ENCODE data around the gene NME3. TPM values are rescaled to one million over a fixed set of nuclear protein-coding genes. Genes with fewer than 3 reads are reported as not detected.
A peak's percentile ranks its signal among the peaks of the same experiment; 100 is the strongest.
"Not testable (repeated sequence)": the region's sequence is repeated elsewhere in the genome, so short reads cannot be mapped to it uniquely, and the experiment has no call there.

Gene NME3
- total RNA-seq, 1 donor from 2014 or later = 30.9 TPM

DNA sequence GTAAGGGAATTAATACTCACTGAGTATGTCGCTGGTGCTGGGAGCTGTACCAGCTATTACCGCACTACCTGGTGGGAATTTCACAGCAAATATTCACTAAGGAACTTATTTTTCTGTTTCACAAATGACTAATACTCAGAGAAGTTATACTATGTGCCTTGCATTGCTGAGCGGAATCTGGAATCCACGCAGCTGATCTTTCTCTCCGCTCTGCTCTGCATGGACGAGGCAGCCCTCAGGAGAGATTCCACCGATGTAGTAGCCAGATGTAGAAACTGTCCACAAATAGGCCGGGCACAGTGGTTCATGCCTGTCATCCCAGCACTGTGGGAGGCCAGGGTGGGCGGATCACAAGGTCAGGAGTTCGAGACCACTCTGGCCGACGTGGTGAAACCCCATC, 17.1 kb downstream of the NME3 start:
- DNase-seq (ENCODE audit: low spot score) (no peak), ATAC-seq (no peak)

DNA sequence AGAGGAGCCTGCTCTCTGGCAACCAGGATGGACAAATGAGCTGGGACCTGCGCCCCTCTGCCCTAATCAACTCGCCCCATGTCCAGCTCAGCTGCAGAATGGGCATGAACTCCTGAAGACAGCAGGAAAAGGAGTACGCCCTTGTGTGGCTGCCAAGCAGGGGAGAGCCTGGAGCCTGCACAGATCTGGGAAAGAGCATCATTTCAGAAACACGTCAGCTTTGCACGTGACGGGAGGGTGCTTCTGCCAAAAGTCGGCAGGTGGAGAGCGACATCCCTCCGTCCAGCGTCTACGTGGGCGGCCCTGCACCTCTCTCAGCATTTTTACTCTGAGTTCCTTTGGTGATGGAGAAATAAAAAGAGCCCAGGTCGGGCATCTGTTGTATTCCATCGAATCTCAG, 18.5 kb downstream of the NME3 start:
- ATAC-seq (no peak), DNase-seq (ENCODE audit: low spot score) (no peak)

DNA sequence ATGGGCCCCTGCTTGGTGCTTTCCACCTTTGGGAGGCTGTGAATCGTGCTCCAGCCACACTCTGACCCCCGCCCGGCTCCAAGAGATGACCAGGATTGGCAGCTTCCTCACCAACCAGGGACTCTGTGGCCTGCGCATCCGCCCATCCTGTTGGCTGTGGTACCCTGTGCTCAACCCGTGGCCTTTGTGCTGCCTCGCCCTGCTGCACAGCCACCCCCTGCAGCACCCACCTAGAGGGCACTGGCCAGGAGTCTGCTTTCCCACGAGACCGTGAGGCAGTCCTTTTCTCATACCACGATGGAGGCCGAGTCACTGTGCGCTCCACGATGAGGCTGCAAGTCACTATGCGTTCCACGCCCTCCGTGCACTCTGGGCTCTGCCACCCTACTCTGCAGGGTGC, 19.4 kb downstream of the NME3 start:
- ATAC-seq = no peak
- DNase-seq (ENCODE audit: low spot score) = no peak

DNA sequence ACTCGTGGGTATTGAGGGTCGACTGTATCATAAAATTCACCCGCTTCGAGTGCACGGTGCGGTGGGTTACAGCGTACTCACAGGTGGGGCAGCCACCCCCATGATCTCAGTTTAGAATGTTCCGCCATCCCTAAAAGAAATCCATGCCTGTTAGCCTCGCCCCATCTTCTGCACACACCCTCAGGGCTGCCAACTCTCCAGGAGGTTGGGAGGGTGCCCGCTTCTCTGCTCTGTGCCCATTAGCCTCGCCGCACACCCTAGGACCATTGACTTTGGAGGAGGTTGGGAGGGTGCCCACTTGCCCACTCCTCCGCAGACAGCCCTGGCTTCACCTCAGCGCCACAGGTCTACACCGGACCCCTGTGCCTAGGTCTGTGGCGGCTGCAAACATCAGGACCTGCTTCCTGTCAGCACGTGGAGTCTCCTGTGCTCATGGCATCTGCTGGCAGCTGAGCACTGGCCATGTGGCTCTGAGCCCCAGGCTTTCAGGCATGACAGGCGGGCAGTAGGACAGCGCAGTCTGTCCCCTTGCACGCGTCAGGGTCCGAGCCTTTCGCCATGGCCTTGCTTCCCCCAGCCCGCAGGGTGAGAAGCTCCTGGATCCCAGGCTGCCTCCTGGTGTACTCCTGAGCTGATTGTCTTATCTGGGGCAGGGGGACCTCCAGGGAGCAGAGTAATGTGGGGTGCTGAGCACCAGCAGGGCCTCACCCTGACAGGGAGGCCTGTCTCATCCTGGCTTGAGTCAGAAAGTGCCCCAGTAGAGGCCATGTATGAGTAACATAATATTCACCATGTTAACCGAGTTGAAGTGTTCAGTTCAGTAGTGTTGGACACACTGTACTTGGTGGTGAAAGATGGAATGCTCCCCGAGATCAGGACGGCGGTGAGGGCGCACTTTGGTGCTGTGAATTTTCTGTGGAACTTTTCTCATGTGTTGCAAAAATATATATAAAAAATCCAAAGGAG, 21.9 kb downstream of the NME3 start:
- no peak for ATAC-seq

DNA sequence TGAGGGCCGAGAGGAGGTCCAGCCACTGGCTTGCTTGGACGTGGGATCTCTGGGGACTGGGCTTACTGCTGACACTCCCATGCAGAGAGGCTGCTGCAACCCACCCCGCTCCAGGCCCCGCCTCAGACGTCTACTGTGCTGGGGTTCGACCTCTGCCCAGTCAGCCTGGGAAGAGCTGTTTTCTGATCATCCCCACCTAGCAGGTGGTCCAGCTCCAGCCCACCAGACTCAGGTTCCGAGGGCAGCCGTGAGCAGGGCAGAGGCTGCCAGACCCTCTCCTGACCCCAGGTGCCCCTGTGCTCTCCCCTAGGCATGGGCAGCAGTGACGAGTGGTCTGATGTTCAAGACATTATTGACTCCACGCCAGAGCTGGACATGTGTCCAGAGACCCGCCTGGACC, 23.4 kb downstream of the NME3 start:
- ATAC-seq = no peak
- DNase-seq (ENCODE audit: low spot score) = no peak

More for the DNA sequence above, 21.9 kb downstream of the NME3 start:
- DNase-seq (ENCODE audit: low spot score) = no peak

DNA sequence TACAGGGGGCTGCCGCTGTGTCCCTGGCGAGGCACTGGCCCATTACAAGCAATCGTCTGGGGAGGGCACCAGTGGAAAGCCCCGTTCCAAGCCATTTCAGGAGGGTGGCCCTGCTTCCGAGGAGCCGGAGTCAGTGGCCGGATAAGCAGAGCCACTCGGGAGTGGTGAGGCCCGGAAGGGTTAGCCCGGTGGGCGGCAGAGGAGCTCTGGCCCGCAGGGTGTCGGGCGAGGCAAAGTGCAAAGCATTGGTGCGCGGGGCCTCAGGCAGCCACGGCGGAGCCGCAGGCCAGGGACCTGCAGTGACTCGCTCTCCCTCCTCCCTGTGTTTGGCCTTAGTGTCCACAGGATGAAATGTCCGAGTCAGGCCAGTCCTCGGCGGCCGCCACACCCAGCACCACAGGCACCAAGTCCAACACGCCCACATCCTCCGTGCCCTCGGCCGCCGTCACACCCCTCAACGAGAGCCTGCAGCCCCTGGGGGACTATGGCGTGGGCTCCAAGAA, 24.6 kb downstream of the NME3 start:
- no peak for ATAC-seq
- DNase-seq (ENCODE audit: low spot score) = no peak

DNA sequence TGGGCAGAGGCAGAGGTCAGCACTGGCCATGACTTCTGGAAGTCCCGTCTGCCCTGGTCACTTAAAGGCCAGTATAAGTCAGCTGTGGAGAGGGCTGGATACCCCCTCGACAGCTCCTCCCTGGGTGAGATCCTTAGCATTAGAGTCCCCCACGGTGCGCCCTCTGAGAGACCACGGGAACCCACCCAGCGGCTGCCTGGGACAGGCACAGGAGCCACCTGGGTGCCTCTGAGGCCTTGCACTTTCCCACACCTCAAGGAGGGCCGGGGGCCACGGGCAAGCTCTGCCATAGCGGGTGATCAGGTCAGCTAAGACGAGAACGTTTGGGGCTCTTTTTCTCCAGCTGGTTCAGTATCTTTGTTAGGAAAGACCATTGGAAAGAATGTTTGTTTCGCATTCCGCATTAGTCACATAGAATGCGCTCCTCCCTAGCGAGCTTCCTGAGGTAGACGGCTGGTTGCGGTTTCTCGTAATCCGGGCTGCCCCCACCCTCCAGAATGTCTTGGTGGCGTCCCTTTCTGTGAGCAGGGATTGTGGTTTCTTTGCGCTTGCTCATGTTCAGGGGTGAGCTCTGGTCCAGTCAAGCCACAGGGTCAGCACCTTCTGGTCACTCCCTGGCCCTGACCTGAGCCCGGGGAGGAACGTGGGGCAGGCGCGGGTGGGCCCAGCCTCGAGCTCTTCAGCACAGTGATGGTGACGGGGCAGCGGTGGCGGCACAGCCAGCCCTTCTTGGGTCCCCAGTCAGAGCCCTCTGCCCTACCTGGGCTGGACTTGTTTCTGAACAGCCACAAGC, 25.2 kb downstream of the NME3 start:
- ATAC-seq (no peak), DNase-seq (ENCODE audit: low spot score) (no peak)

DNA sequence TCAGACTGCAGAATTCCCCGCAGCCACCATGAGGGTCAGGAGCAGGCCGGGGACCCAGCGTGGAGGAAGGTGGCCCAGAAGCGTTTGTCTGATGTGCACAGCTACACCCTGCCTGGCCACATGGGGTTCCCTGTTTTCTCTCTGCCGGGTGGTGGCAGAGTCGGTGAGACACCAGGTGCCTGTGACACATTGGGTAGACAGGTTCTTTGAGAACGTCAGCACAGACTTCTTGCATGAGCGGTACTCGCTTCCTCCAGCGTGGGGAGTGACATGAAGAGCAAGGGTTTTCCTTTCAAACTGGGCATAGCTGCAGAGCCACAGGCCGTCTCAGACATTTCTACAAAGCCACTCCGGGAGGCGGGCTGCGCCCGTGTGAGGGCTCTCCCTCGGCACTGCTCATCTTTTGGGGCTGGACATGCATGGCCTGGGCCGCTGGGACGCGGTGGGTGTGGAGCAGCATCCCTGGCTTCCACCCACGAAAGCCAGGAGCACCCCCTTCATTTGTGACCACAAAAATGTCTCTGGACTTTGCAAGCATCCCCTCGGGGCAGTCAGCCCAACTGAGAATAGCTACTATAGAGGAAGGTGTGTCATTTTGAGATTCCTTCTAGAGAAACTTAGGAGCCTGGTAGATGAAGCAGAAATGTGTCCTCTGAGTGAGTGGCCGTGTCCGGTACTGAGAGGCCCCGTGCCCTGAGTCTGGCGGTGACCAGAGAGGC, 26.0 kb downstream of the NME3 start:
- DNase-seq (ENCODE audit: low spot score) (peak; percentile 42), ATAC-seq (no peak)

DNA sequence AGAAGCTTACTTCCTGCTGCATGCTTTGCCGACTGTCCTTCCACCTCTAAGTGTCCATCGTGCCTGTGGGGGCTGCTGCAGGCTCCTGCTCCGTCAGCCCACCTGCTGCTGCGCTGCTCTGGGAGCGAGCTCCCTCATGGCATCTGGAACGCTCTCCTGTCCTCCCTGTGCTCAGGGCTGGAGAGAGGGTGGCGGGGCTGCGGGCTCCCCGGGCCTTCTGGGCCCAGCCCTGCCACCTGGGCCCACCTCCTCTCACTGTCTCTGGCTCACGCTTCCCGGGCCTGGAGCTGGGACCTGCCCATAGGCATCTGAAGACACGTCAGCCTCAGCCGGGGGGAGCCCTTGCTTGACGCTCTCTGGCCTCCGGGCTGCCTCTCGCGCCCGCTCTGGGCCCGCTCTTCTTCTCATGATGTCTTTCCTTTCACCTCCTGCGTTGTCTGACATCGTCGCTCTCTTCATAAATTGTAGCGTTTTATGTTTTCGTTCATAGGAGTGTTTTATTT, 27.0 kb downstream of the NME3 start:
- no peak for DNase-seq (ENCODE audit: low spot score)
- no peak for ATAC-seq

DNA sequence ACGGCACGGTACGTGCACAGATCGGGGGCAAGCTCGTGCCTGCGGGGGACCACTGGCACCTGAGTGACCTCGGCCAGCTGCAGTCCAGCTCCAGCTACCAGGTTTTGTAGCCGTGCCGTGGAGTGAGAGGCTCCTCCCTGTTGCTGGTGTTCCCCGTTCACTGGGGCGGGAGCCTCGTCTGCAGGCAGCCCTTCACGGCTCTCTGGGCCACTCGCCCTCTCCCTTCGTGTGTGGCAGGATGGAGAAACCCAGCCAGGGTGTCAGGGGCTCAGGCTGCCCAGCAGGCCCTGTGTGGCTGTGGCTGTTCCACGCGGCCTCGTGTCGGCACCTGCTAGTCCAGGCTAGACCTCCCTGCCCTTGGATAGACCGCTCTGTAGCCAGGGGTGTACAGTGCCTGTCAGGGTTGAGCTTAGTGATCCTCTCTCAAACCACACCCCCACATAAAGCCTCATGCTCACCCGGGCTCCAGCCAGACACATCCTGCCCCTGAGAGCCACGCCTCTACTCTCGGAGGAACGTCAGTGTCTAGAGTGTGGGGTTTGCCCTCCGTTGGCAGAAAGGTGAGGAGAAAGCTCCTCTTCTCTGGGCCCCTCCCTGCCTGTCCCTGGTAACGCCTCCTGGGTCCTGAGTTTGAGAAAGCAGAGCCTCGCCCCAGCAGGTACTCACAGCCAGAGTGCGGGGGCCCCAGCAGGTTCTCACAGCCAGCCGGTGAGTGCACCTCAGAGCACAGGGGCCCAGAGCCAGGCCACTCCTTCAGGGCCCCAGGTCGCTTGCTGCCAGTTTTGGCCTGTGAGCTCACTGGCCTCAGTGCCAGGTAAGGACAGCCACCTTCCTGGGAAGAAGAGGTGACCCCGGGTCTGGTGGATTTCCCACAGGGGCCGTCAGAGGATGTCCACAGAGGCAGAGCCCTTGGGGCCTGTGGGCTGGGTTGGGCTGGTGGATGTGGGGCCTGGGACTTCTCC, 27.7 kb downstream of the NME3 start:
- no peak for DNase-seq (ENCODE audit: low spot score)
- ATAC-seq = no peak

DNA sequence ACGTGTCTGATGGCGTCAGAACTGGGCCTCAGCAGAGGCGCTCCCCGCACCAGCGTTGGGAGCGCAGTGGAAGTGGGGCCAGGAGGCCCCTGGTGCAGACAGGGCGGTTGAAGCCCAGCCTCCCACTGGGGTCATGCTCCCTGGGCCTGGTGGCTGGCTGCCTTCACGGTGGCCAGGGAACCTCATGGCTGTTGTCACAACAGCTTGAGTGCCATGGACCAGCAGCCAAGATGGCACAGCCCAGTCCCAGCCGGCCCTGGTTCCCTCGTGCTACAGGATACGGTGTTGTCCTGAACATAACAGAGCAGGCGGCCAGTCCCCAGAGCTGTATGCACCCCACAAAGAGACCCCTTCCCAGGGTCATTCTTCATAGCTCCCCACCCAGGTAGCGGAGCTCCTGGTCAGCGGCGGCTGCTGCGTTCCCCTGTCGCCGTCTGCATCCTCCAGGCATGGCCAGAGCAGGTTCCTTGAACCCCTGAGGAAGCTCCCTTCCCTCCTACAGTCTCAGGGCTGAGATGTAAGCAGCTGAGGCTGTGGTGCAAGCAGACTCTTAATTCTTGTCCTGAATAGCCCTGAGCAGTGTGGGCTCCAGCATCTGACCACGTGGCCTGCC, 29.7 kb downstream of the NME3 start:
- no peak for ATAC-seq
- no peak for DNase-seq (ENCODE audit: low spot score)

DNA sequence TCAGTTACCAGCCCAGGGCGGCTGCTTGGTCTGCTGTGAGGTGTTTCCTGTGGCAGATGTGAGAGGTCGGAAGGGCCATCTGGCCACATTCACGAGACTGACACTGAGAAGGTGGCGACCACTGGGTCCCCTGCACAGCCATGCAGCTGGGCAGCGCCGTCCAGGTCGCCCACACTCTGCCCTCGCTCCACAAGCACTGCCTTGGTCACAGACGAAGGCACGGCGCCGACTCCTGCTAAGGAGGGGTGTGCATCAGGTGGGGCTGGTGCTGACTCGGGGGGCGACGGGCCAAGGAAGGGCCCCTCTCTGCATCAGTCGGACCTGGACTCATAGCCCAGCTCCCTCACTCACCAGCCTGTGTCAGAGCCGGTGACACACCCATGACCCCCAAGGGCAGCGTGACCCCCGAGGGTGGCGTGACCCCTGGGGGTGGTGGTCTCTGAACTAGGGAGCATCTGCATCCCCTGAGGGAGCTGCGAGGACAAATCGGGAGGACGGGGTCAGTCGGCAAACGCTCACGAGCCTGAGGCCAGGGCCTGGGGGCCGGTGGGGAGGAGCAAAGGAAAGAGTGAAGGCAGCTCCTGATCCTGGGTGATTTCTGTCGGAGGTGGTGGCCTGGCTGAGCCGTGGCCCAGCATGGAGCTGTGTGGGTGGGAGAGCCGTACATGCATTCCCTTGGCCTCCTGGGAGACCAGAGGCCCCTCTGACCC, 30.4 kb downstream of the NME3 start:
- no peak for ATAC-seq

DNA sequence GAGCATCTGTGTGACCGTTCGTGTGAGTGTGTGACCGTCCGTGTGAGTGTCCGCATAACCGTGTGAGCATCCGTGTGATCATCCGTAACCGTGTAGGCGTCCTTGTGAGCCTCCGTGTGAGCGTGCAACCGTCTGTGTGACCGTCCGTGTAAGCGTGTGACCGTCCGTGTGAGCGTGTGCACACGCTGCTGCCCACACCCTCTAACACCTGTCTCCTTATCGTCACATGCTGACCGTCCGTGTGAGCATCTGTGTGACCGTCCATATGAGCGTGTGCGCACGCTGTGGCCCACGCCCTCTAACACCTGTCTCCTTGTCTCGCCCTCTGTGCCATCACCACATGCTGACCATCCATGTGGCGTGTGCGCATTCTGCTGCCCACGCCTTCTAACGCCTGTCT, 31.1 kb downstream of the NME3 start:
- ATAC-seq (no peak), DNase-seq (ENCODE audit: low spot score) (no peak)

More for the DNA sequence above, 30.4 kb downstream of the NME3 start:
- no peak for DNase-seq (ENCODE audit: low spot score)

DNA sequence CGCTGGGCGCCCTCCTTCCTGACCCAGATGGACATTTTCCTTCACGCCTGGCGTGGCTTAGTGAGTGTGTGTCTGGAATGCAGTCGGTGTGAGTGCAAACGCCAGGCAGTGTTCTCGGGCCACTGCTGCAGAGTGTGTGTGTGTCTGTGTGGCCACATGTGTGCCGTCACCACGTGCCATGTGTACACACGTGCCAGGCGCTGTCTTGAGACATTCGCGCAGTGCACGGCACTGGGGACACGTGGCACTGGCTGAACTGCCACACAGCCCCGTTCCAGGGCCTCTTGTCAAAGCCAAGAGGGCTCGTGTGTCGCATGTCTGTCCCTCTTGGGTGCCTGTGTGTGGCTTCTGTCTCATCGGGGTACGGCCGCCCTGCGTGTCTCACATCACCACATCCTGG, 36.5 kb downstream of the NME3 start:
- ATAC-seq (no peak), DNase-seq (ENCODE audit: low spot score) (no peak)

DNA sequence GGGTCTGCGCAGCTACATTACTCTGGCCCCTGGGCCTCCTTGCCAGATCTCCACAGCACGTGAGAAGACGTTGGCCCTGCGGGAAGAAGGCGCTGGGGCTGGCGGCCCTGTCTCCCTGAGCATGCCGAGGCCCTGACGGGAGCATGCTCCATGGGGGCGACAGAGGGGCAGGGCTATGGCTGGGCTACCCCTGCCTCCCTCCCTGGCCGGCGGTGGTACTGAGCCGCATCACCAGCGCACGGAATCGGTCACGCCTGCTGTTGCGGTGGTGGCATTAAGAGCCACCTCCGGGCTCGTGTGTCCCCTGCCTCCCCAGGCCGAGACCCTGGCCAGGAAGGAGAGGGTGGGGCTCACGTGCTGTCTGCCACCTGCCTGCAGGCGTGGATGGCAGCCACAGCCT, 37.2 kb downstream of the NME3 start:
- DNase-seq (ENCODE audit: low spot score) = no peak
- ATAC-seq = no peak

DNA sequence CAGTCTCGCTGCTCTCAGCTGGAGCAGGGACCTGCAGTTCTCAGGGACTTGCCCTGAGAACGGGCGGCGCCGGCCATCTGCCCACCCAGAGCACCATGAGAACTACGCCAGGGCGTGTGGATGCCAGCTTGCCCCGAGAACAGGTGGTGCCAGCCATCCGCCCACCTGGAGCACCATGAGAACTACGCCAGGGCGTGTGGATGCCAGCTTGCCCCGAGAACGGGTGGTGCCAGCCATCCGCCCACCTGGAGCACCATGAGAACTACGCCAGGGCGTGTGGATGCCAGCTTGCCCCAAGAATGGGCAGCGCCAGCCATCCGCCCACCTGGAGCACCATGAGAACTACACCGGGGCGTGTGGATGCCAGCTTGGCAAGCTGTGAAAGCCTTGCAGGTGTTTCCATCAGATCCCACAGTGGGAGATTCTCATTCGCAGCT, 38.8 kb downstream of the NME3 start:
- not testable (repeated sequence) for DNase-seq (ENCODE audit: low spot score); ATAC-seq

DNA sequence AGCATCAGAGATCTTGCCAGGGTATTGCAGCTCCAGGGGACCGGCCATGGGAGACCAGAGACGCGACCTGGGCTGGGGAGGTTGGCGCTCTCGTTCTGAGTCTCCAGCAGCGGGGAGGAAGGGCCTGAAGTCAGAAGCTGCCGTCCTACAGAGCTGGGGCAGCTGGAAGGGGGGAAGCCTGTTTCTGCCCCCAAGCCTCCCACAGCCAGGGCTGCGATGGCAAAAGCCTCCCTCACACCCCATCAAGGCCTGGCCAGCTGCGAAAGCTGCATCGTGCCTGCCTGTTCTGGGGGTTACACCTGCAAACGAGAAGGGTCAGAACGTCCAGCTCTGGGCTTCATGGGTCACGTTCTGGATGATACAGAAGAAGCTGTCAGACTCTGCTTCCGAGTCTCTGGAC, 39.3 kb downstream of the NME3 start:
- DNase-seq (ENCODE audit: low spot score) = no peak

DNA sequence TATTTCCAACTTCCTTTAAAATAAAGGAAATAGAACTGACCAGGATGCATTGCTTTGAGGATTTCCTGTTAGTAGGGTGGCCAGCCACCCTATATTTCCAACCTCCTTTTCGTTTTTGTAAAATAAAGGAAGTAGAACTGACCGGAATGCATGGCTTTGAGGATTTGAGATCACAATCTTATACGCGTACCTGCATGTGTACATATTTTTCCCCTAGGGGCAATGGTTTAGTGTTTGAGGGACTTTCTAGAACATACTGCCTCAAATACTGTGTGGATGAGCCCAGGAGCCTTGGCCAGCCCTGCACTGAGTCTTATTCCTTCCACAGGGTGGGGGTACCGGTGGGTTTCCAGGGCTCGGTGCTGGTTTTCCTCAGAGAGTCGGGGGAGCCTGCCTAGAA, 39.7 kb downstream of the NME3 start:
- no peak for ATAC-seq
- no peak for DNase-seq (ENCODE audit: low spot score)

More for the DNA sequence above, 39.3 kb downstream of the NME3 start:
- ATAC-seq = no peak

DNA sequence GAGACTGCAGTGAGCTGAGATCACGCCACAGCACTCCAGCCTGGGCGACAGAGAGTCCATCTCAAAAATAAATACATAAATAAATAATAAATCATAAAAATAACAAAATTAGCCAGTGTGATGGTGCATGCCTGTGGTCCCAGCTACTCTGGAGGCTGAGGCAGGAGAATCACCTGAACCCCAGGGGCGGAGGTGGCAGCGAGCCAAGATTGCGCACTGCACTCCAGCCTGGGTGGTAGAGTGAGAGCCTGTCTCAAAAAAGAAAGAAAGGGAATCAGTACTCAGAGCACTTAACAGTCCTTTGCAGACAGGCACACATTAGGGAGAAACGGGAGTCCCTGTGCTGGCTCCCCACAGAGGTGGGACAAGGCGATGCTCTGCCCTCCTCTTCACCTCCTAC, 40.3 kb downstream of the NME3 start:
- DNase-seq (ENCODE audit: low spot score) (no peak), ATAC-seq (no peak)
